Measurements from ENCODE around the gene MRPL55.

GRCh38 chr1:228090613-228091081, 18.5 kb downstream of the MRPL55 start:
- TF ChIP-seq CTCF (IDR thresholded peaks at IDR 0.05) (no peak), POLR2A (IDR thresholded peaks at IDR 0.05) (no peak)

All from thyroid gland (tissue), 4 donors.